HG03066 (cell line): ENCODE results near the gene LRRC8A.
A peak's percentile ranks its signal among the peaks of the same experiment; 100 is the strongest.
"Not testable (repeated sequence)": the region's sequence is repeated elsewhere in the genome, so short reads cannot be mapped to it uniquely, and the experiment has no call there.

Source experiments
- ATAC-seq: cut with Tn5 transposase; IDR thresholded peaks from one replicate; pipeline ENCODE4 v1.9.1; 2021; ENCODE audit warnings: low read depth; ENCODE audit not compliant: unreplicated experiment

LRRC8A gene

GRCh38 chr9:128946571-128947276 lies 64.8 kb downstream of the LRRC8A start:
- ATAC-seq = peak; percentile 5

DNA sequence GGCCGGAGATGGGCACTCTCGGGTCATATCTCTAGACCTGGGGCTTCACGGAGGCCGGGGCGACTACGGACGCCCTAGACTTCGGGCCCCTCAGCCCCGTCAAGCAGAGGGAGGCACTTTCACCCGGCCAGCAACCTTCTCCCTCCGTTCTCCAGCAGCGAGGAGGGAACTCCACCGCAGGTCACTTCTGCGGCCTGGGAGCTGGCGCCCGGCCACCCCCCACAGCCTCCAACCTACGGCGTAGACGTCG lies 65.3 kb downstream of the LRRC8A start:
- peak; percentile 17 for ATAC-seq

- peak; percentile 65 for ATAC-seq
Measured at GRCh38 chr9:128947527-128948301, 65.8 kb downstream of the LRRC8A start, which contains the start of the genes DOLK and NUP188. TSS of gene DOLK (minus strand) at chr9:128947603. CDS start at chr9:128947303, 300 bp downstream. TSS of gene NUP188 (plus strand) at chr9:128947699. CDS start at chr9:128947720, 21 bp downstream.

- ATAC-seq = not testable (repeated sequence)
Measured at GRCh38 chr9:128961403-128961802, 79.5 kb downstream of the LRRC8A start.
